ENCODE results near the gene MAGI2. TPM values are rescaled to one million over a fixed set of nuclear protein-coding genes. Genes with fewer than 3 reads are reported as not detected.
"Not testable (repeated sequence)": the region's sequence is repeated elsewhere in the genome, so short reads cannot be mapped to it uniquely, and the experiment has no call there.

The MAGI2 gene
- total RNA-seq, 2 experiments from 2014 or later = 0.03 to 0.17 TPM

DNA sequence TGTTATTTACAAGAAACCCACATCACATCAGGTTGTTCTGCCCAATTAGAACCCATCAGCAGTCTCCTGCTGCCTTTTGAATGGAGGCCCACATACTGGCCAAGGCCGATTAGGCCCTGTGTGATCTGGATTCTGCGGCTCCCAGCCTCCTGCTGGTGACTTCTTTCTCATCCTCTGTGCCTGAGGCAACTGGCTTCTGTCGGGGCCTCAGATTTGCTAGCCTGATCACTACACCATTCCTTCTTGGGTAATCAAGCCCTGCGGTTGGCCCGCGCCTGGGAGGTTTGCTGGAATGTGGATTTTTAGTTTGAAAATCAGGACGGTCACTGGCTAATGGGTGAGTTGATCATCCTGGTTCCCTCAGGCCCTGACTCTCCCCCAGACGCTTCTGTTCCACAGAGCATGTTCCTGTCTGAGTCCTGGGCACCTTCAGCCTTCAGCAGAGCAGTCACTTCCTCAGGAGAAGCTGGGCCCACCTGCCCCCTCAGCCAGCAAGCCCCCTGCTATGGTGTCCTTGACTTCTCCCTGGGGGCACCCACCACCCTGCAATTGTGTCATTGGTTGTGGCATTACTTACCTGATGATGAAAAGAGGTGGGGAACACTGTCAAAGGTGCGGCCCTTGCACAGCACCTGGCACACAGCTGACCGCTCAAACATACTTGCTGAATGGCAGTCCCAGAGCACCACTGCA is 1447.3 kb downstream of the MAGI2 start:
- CTCF ChIA-PET (ENCODE audit: unreplicated experiment) = no interaction called here
- Histone ChIP-seq H3K36me3 (ENCODE audit: insufficient read depth, low read length) (no peaks in the 10 kb centered on the region), H3K4me2 (ENCODE audit: low read length) (no peak overlapping the region), H3K27ac (ENCODE audit: low read depth, low read length, poor library complexity, severe bottlenecking) (no peak overlapping the region), H4K20me1 (ENCODE audit: insufficient read depth, low read length) (no peaks in the 10 kb centered on the region), H3K9me2 (ENCODE audit: insufficient read depth, low read length) (no peaks in the 10 kb centered on the region), H3K9me3 (ENCODE audit: low read length) (no peaks in the 10 kb centered on the region), H3K4me1 (ENCODE audit: insufficient read depth, low read length, poor library complexity, severe bottlenecking) (no peaks in the 10 kb centered on the region), H3K79me2 (ENCODE audit: insufficient read depth, low read depth, low read length) (no peaks in the 10 kb centered on the region), H3K4me3 (ENCODE audit: low read depth, low read length, poor library complexity, severe bottlenecking) (no peak overlapping the region), H2AFZ (ENCODE audit: low read length) (no peak overlapping the region)
- POLR2A ChIA-PET = no interaction called here
- TF ChIP-seq EZH2phosphoT487 (IDR thresholded peaks at IDR 0.05; ENCODE audit: borderline replicate concordance, low read depth, low read length) = no peak
- DNase-seq (ENCODE audit: low spot score) = no peak
- intact Hi-C loops (cut with micrococcal nuclease; ENCODE audit: unreplicated experiment) = no loop called here
- no TSS peak for BruUV-seq (replicated peaks)

- H3K4me3 ChIP-seq (ENCODE audit: low read depth, low read length, poor library complexity, severe bottlenecking) = no peak overlapping the region
- H3K36me3 ChIP-seq (ENCODE audit: insufficient read depth, low read length) = no peaks in the 10 kb centered on the region
- no peak overlapping the region for H3K4me2 ChIP-seq (ENCODE audit: low read length)
- no TSS peak for BruUV-seq (replicated peaks)
- H3K79me2 ChIP-seq (ENCODE audit: insufficient read depth, low read depth, low read length) = no peaks in the 10 kb centered on the region
- intact Hi-C loops (cut with micrococcal nuclease; ENCODE audit: unreplicated experiment) = no loop called here
- no peaks in the 10 kb centered on the region for H3K9me2 ChIP-seq (ENCODE audit: insufficient read depth, low read length)
- TF ChIP-seq, protein P1, sequence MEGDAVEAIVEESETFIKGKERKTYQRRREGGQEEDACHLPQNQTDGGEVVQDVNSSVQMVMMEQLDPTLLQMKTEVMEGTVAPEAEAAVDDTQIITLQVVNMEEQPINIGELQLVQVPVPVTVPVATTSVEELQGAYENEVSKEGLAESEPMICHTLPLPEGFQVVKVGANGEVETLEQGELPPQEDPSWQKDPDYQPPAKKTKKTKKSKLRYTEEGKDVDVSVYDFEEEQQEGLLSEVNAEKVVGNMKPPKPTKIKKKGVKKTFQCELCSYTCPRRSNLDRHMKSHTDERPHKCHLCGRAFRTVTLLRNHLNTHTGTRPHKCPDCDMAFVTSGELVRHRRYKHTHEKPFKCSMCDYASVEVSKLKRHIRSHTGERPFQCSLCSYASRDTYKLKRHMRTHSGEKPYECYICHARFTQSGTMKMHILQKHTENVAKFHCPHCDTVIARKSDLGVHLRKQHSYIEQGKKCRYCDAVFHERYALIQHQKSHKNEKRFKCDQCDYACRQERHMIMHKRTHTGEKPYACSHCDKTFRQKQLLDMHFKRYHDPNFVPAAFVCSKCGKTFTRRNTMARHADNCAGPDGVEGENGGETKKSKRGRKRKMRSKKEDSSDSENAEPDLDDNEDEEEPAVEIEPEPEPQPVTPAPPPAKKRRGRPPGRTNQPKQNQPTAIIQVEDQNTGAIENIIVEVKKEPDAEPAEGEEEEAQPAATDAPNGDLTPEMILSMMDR (conservative IDR thresholded peaks at IDR 0.05; ENCODE audit: low read length) = no peak
- no peak for TF ChIP-seq EZH2phosphoT487 (IDR thresholded peaks at IDR 0.05; ENCODE audit: borderline replicate concordance, low read depth, low read length)
- DNase-seq (ENCODE audit: low spot score) = no peak
- no peaks in the 10 kb centered on the region for H3K9me3 ChIP-seq (ENCODE audit: low read length)
- ChIA-PET CTCF (ENCODE audit: unreplicated experiment) (no interaction called here), POLR2A (interaction anchor here (0.7 to 1.5 kb wide), 2 partner anchors 18 to 997 kb away, joined by 3 to 4 read pairs; no protein-coding TSS in a partner anchor)
- no peak overlapping the region for H3K27ac ChIP-seq (ENCODE audit: low read depth, low read length, poor library complexity, severe bottlenecking)
- H3K4me1 ChIP-seq (ENCODE audit: insufficient read depth, low read length, poor library complexity, severe bottlenecking) = no peaks in the 10 kb centered on the region
- no peaks in the 10 kb centered on the region for H4K20me1 ChIP-seq (ENCODE audit: insufficient read depth, low read length)
- no peak overlapping the region for H2AFZ ChIP-seq (ENCODE audit: low read length)
Measured at GRCh38 chr7:78002715-78003114, 1450.8 kb downstream of the MAGI2 start.

DNA sequence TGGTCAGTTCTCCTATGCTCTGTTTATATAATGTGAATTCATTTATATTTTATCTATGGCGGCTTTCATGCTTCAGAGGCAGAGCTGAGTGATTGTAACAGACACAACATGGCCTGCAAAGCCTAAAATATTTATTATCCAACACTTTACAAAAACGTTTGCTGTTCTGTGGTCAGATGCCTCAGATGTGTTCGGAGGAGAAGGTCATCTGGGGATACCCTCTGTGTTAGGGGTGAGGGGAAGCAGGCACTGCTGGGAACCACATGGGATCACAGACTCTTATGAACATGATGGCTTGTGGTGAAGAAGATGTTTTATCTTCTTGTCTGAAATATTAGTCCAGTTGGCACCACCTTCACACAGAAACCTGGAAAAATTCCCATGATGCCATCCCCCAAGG is 1451.4 kb downstream of the MAGI2 start:
- no peaks in the 10 kb centered on the region for H3K36me3 ChIP-seq (ENCODE audit: insufficient read depth, low read length)
- no peaks in the 10 kb centered on the region for H3K9me2 ChIP-seq (ENCODE audit: insufficient read depth, low read length)
- no peak for DNase-seq (ENCODE audit: low spot score)
- H3K9me3 ChIP-seq (ENCODE audit: low read length) = no peaks in the 10 kb centered on the region
- no peaks in the 10 kb centered on the region for H4K20me1 ChIP-seq (ENCODE audit: insufficient read depth, low read length)
- no peak overlapping the region for H2AFZ ChIP-seq (ENCODE audit: low read length)
- no peak overlapping the region for H3K4me2 ChIP-seq (ENCODE audit: low read length)
- no peaks in the 10 kb centered on the region for H3K79me2 ChIP-seq (ENCODE audit: insufficient read depth, low read depth, low read length)
- H3K27ac ChIP-seq (ENCODE audit: low read depth, low read length, poor library complexity, severe bottlenecking) = no peak overlapping the region
- H3K4me1 ChIP-seq (ENCODE audit: insufficient read depth, low read length, poor library complexity, severe bottlenecking) = no peaks in the 10 kb centered on the region
- ChIA-PET CTCF (ENCODE audit: unreplicated experiment) (no interaction called here), POLR2A (no interaction called here)
- intact Hi-C loops (cut with micrococcal nuclease; ENCODE audit: unreplicated experiment) = no loop called here
- TF ChIP-seq EZH2phosphoT487 (IDR thresholded peaks at IDR 0.05; ENCODE audit: borderline replicate concordance, low read depth, low read length) = no peak
- TF ChIP-seq, protein P1 (conservative IDR thresholded peaks at IDR 0.05; ENCODE audit: low read length) = no peak
- no peak overlapping the region for H3K4me3 ChIP-seq (ENCODE audit: low read depth, low read length, poor library complexity, severe bottlenecking)
- BruUV-seq (replicated peaks) = no TSS peak

DNA sequence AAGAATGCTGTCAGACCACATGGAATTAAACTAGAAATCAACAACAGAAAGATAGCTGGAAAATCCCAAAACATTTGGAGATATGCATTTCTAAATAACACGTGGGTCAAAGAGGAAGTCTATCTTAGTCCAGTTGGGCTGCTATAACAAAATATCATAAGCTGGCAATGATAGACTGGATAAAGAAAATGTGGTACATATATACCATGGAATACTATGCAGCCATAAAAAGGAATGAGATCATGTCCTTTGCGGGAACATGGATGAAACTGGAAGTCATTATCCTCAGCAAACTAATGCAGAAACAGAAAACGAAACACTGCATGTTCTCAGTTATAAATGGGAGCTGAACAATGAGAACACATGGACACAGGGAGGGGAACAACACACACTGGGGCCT is 1454.3 kb downstream of the MAGI2 start:
- POLR2A ChIA-PET = interaction anchor here (0.6 kb wide), 1 partner anchor 58 kb away, joined by 3 read pairs; no protein-coding TSS in a partner anchor
- CTCF ChIA-PET (ENCODE audit: unreplicated experiment); H3K36me3 ChIP-seq (ENCODE audit: insufficient read depth, low read length); H2AFZ ChIP-seq (ENCODE audit: low read length); H3K27ac ChIP-seq (ENCODE audit: low read depth, low read length, poor library complexity, severe bottlenecking); H3K79me2 ChIP-seq (ENCODE audit: insufficient read depth, low read depth, low read length); H3K4me2 ChIP-seq (ENCODE audit: low read length); intact Hi-C loops (cut with micrococcal nuclease; ENCODE audit: unreplicated experiment); H3K4me3 ChIP-seq (ENCODE audit: low read depth, low read length, poor library complexity, severe bottlenecking); H3K9me2 ChIP-seq (ENCODE audit: insufficient read depth, low read length); H4K20me1 ChIP-seq (ENCODE audit: insufficient read depth, low read length); H3K9me3 ChIP-seq (ENCODE audit: low read length); DNase-seq (ENCODE audit: low spot score); H3K4me1 ChIP-seq (ENCODE audit: insufficient read depth, low read length, poor library complexity, severe bottlenecking); BruUV-seq (replicated peaks): not testable (repeated sequence)
